PC-9 (cell line): ENCODE results near the gene FBRSL1. TPM values are rescaled to one million over a fixed set of nuclear protein-coding genes. Genes with fewer than 3 reads are reported as not detected.
A peak's percentile ranks its signal among the peaks of the same experiment; 100 is the strongest.

ENCODE experiments used
- BruUV-seq: library from RNA; stranded (reverse); fragments of 400-500 nt; replicated peaks from 2 replicates; lab custom pipeline; 2021; lab: Mats Ljungman, UMichigan
- CTCF ChIA-PET: fragments of 300-600 bp; sonication (Branson Sonifier 250); formaldehyde crosslinking; loops from one replicate; lab custom pipeline; 2022; ENCODE audit warnings: antibody characterized with exemption; lab: Charles Lee
- POLR2A ChIA-PET: fragments of 300-600 bp; sonication (Branson Sonifier 250); formaldehyde crosslinking; loops from one replicate; lab custom pipeline; 2022; ENCODE audit warnings: antibody characterized with exemption; ENCODE audit not compliant: unreplicated experiment; lab: Charles Lee
- DNase-seq, 2 experiments: peaks; one replicate each; pipeline versions ENCODE4 v3.0.0 to v3.0.0-alpha.2; 2015 to 2022; ENCODE audit warnings: mixed read lengths in 1 of 2
- H2AFZ ChIP-seq: fragments of 200-600 bp; sonication (generic); 2 replicates; pipeline ENCODE4 v1.8.1; 2017; ENCODE audit warnings: antibody characterized with exemption
- H3F3A ChIP-seq: fragments of 200-600 bp; sonication (generic); 2 replicates; pipeline ENCODE4 v1.8.1; 2017; ENCODE audit warnings: antibody characterized with exemption, mild to moderate bottlenecking, low read depth; ENCODE audit not compliant: insufficient read depth
- H3K27ac ChIP-seq: fragments of 200-600 bp; sonication (generic); 2 replicates; pipeline ENCODE4 v1.6.1; 2016; ENCODE audit warnings: mixed run types
- H3K27me3 ChIP-seq: fragments of 200-600 bp; sonication (generic); 2 replicates; pipeline ENCODE4 v1.6.1; 2016; ENCODE audit warnings: low read depth, mixed run types; ENCODE audit not compliant: insufficient read depth
- H3K36me3 ChIP-seq: fragments of 200-600 bp; sonication (generic); 2 replicates; pipeline ENCODE4 v1.6.1; 2016; ENCODE audit warnings: low read depth, mixed run types
- H3K4me1 ChIP-seq: fragments of 200-600 bp; sonication (generic); replicated peaks from 2 replicates; pipeline ENCODE4 v1.6.1; 2016; ENCODE audit warnings: mixed run types; ENCODE audit not compliant: insufficient read depth
- H3K4me2 ChIP-seq: fragments of 200-600 bp; sonication (generic); 2 replicates; pipeline ENCODE4 v1.6.1; 2017; ENCODE audit warnings: mixed run types
- H3K4me3 ChIP-seq: fragments of 200-600 bp; sonication (generic); 2 replicates; pipeline ENCODE4 v1.6.1; 2016; ENCODE audit warnings: mixed run types
- H3K79me2 ChIP-seq: fragments of 200-600 bp; sonication (generic); 2 replicates; pipeline ENCODE4 v1.6.1; 2017; ENCODE audit warnings: low read depth, mixed run types
- H3K9me2 ChIP-seq: fragments of 200-600 bp; sonication (generic); 2 replicates; pipeline ENCODE4 v1.8.1; 2017; ENCODE audit warnings: mild to moderate bottlenecking; ENCODE audit not compliant: insufficient read depth
- H3K9me3 ChIP-seq: fragments of 200-600 bp; sonication (generic); 2 replicates; pipeline ENCODE4 v1.8.1; 2016; ENCODE audit warnings: low read depth; ENCODE audit not compliant: insufficient read depth
- H4K20me1 ChIP-seq: fragments of 200-600 bp; sonication (generic); 2 replicates; pipeline ENCODE4 v1.8.1; 2017; ENCODE audit not compliant: insufficient read depth
- CTCF ChIP-seq: fragments of 200-600 bp; sonication (generic); conservative IDR thresholded peaks from 2 replicates; pipeline ENCODE4 v1.6.1; 2017; ENCODE audit warnings: mixed run types, antibody characterized with exemption, mild to moderate bottlenecking, moderate library complexity
- EZH2 ChIP-seq: fragments of 200-600 bp; sonication (generic); IDR thresholded peaks from 2 replicates; pipeline ENCODE4 v1.8.0; 2017; ENCODE audit warnings: antibody characterized with exemption, low read depth
- intact Hi-C: fragments of 100-400 bp; cut with micrococcal nuclease; formaldehyde crosslinking; loops from one replicate; pipeline ENCODE4 v1.10.0; 2022; ENCODE audit not compliant: unreplicated experiment
- total RNA-seq: library from RNA; stranded (reverse); gene quantifications from 2 replicates; pipeline ENCODE4 v1.2.3, GENCODE V29; 2021

Gene FBRSL1
- total RNA-seq, 1 experiment from 2014 or later = 59.5 TPM

GRCh38 chr12:132478845-132479244 is 11.1 kb upstream of the FBRSL1 start:
- no peak for DNase-seq
- POLR2A ChIA-PET = no interaction called here
- Histone ChIP-seq H3K27me3 (peaks cover 72% of the 10 kb centered on the region), H3K79me2 (no peaks in the 10 kb centered on the region), H2AFZ (no peak overlapping the region), H3F3A (peaks cover 5% of the 10 kb centered on the region; the same call in 1 of the 2 replicates), H3K9me2 (no peaks in the 10 kb centered on the region), H3K9me3 (no peaks in the 10 kb centered on the region), H3K36me3 (no peaks in the 10 kb centered on the region), H3K4me3 (no peak overlapping the region), H3K4me2 (no peak overlapping the region), H4K20me1 (no peaks in the 10 kb centered on the region), H3K4me1 (no peaks in the 10 kb centered on the region), H3K27ac (no peak overlapping the region)
- CTCF ChIA-PET = no interaction called here
- BruUV-seq = no TSS peak
- TF ChIP-seq EZH2 (no peak), CTCF (peak; percentile 54; the same call in 1 of the 2 replicates)
- intact Hi-C loops = no loop called here

- TF ChIP-seq CTCF = no peak
- TF ChIP-seq EZH2 = no peak
- peaks cover 76% of the 10 kb centered on the region for H3K27me3 ChIP-seq
- no peaks in the 10 kb centered on the region for H3K4me1 ChIP-seq
- H3K4me3 ChIP-seq = no peak overlapping the region
- no peak overlapping the region for H3K27ac ChIP-seq
- H3K9me3 ChIP-seq = no peaks in the 10 kb centered on the region
- H3K4me2 ChIP-seq = no peak overlapping the region
- BruUV-seq = no TSS peak
- H4K20me1 ChIP-seq = no peaks in the 10 kb centered on the region
- CTCF ChIA-PET = no interaction called here
- no peak overlapping the region for H2AFZ ChIP-seq
- H3F3A ChIP-seq = peaks cover 5% of the 10 kb centered on the region; the same call in 1 of the 2 replicates
- no peak for DNase-seq
- H3K9me2 ChIP-seq = no peaks in the 10 kb centered on the region
- POLR2A ChIA-PET = no interaction called here
- no peaks in the 10 kb centered on the region for H3K79me2 ChIP-seq
- H3K36me3 ChIP-seq = no peaks in the 10 kb centered on the region
- intact Hi-C loops = no loop called here
Observed at GRCh38 chr12:132479291-132479690, 10.7 kb upstream of the FBRSL1 start.

- no peaks in the 10 kb centered on the region for H3K79me2 ChIP-seq
- ChIA-PET CTCF (no interaction called here), POLR2A (no interaction called here)
- no peaks in the 10 kb centered on the region for H3K9me2 ChIP-seq
- no peaks in the 10 kb centered on the region for H4K20me1 ChIP-seq
- no peaks in the 10 kb centered on the region for H3K4me1 ChIP-seq
- H3K27ac ChIP-seq = no peak overlapping the region
- intact Hi-C loops = no loop called here
- no peaks in the 10 kb centered on the region for H3K9me3 ChIP-seq
- no peak for TF ChIP-seq EZH2
- TF ChIP-seq CTCF = no peak
- no peak overlapping the region for H3K4me3 ChIP-seq
- peaks cover 83% of the 10 kb centered on the region for H3K27me3 ChIP-seq
- H3F3A ChIP-seq = peaks cover 5% of the 10 kb centered on the region; the same call in 1 of the 2 replicates
- H3K36me3 ChIP-seq = no peaks in the 10 kb centered on the region
- H2AFZ ChIP-seq = no peak overlapping the region
- no TSS peak for BruUV-seq
- H3K4me2 ChIP-seq = no peak overlapping the region
- no peak for DNase-seq
Observed at GRCh38 chr12:132479938-132480622, 9.9 kb upstream of the FBRSL1 start.
